NK-92 (cell line): ENCODE results near the gene NAA20.

Experiments
- DNase-seq: peaks from one replicate; lab custom pipeline; 2025; ENCODE audit not compliant: unreplicated experiment; lab: John Stamatoyannopoulos, UW

The NAA20 gene

DNA sequence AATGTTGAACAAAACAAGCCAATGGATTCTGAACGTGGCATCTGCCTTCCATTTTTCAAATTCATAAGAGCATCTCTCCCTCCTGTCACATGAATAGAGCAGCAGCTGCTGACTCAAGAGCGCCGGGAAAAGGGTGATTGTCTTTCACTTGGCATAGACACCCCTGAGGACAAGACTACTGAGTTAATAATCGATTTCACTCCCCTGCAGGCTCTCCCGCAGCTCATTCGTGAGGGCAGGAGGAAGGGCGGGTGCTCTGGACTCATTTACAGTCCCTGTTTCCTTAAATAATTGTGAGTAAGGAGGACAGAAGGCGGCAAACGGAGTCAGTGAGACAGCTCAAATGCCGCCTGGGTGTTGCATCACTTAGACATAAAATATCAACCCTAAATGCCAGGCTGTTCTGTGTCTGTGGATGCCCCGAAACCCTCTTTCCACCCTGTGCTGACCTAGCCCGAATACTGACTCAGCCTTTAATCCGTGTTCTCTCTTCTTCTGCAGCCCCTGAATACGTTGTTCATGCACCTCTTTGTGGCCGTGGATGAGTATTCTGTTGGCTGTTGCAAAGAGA, 56.7 kb downstream of the NAA20 start:
- no peak for DNase-seq

DNA sequence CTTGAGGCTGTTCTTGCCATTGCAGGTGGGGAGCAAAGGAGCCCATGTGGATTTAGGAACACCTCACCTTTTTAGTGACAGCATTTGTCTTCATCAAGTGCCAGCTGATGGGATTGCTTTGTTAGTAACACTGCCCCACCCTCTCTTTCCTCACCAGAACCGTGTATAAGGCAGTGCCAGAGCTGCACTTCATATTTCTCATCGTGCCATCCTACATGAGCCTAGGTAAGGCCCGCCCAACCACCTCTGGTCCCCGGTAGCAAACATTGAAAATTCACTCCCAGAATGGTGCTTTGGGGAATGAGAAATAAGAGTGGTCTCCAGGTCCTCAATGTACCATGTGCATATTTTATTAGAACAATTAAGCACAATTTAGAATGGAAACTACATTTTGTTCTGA, 57.9 kb downstream of the NAA20 start:
- no peak for DNase-seq

- DNase-seq = no peak
Observed at GRCh38 chr20:20076297-20077065, 59.3 kb downstream of the NAA20 start.

GRCh38 chr20:20078041-20078440, 60.9 kb downstream of the NAA20 start:
- DNase-seq = no peak

GRCh38 chr20:20079102-20079784, 62.1 kb downstream of the NAA20 start:
- DNase-seq = no peak
